Liver (tissue), 9 donors: ENCODE measurements around the gene CLN5. TPM values are rescaled to one million over a fixed set of nuclear protein-coding genes. Genes with fewer than 3 reads are reported as not detected.

ENCODE experiments used
- DNase-seq: peaks from one replicate; pipeline ENCODE4 v3.0.0-alpha.2; 2017; ENCODE audit warnings: low spot score
- H3K27ac ChIP-seq, 2 donors: one replicate each; pipeline ENCODE4 v1.7.0; 2013; ENCODE audit warnings: inconsistent platforms in 2 of 2, low read length in 2 of 2, control low read depth in 1 of 2, low read depth in 1 of 2, mild to moderate bottlenecking in 1 of 2
- H3K27me3 ChIP-seq, 4 donors: one replicate each; pipeline versions ENCODE4 v1.6.1 to v1.7.0; 2013; ENCODE audit warnings: low read length in 3 of 4, inconsistent platforms in 1 of 4, mild to moderate bottlenecking in 1 of 4, moderate library complexity in 1 of 4; ENCODE audit not compliant: control insufficient read depth in 4 of 4, insufficient read depth in 4 of 4
- H3K36me3 ChIP-seq, 4 donors: one replicate each; pipeline versions ENCODE4 v1.6.1 to v1.7.0; 2013; ENCODE audit warnings: low read length in 3 of 4, mild to moderate bottlenecking in 3 of 4, low read depth in 1 of 4, moderate library complexity in 1 of 4; ENCODE audit not compliant: control insufficient read depth in 4 of 4, insufficient read depth in 3 of 4
- H3K4me1 ChIP-seq, 4 donors: one replicate each; pipeline versions ENCODE4 v1.6.1 to v1.7.0; 2013; ENCODE audit warnings: low read length in 3 of 4, mild to moderate bottlenecking in 3 of 4, moderate library complexity in 1 of 4; ENCODE audit not compliant: control insufficient read depth in 4 of 4, insufficient read depth in 4 of 4
- H3K4me3 ChIP-seq, 3 donors: one replicate each; pipeline versions ENCODE4 v1.6.1 to v1.7.0; 2013; ENCODE audit warnings: low read length in 3 of 3, control low read depth in 1 of 3, low read depth in 1 of 3, mild to moderate bottlenecking in 1 of 3
- H3K9ac ChIP-seq, 2 donors: one replicate each; pipeline ENCODE4 v1.7.0; 2013; ENCODE audit warnings: low read length in 2 of 2, mild to moderate bottlenecking in 2 of 2, moderate library complexity in 2 of 2, control low read depth in 1 of 2, low read depth in 1 of 2
- H3K9me3 ChIP-seq, 4 donors: one replicate each; pipeline versions ENCODE4 v1.6.1 to v1.7.0; 2013; ENCODE audit warnings: low read length in 3 of 4; ENCODE audit not compliant: control insufficient read depth in 4 of 4
- ATF3 ChIP-seq: IDR thresholded peaks from 2 replicates; pipeline ENCODE4 v1.6.1; 2016; ENCODE audit warnings: antibody characterized with exemption
- EGR1 ChIP-seq, 2 donors: IDR thresholded peaks; 2 replicates each; pipeline ENCODE4 v1.6.1; 2016 to 2018; ENCODE audit warnings: antibody characterized with exemption in 2 of 2, low read depth in 2 of 2
- FOXA1 ChIP-seq: IDR thresholded peaks from 2 replicates; pipeline ENCODE4 v1.6.1; 2016; ENCODE audit warnings: antibody characterized with exemption
- GABPA ChIP-seq, 2 donors: IDR thresholded peaks in 1 of 2; conservative IDR thresholded peaks in 1 of 2; 2 replicates each; pipeline ENCODE4 v1.6.1; 2016; ENCODE audit warnings: antibody characterized with exemption in 2 of 2, mild to moderate bottlenecking in 1 of 2, moderate library complexity in 1 of 2
- HNF4A ChIP-seq, 2 donors: conservative IDR thresholded peaks; 2 replicates each; pipeline ENCODE4 v1.6.1; 2016; ENCODE audit warnings: antibody characterized with exemption in 2 of 2, mild to moderate bottlenecking in 2 of 2
- HNF4G ChIP-seq: IDR thresholded peaks from 2 replicates; pipeline ENCODE4 v1.6.1; 2016; ENCODE audit warnings: antibody characterized with exemption
- MAX ChIP-seq: IDR thresholded peaks from 2 replicates; pipeline ENCODE4 v1.6.1; 2016; ENCODE audit warnings: antibody characterized with exemption
- NR2F2 ChIP-seq: IDR thresholded peaks from 2 replicates; pipeline ENCODE4 v1.6.1; 2016; ENCODE audit warnings: antibody characterized with exemption
- RAD21 ChIP-seq, 2 donors: IDR thresholded peaks; 2 replicates each; pipeline ENCODE4 v1.6.1; 2016; ENCODE audit warnings: antibody characterized with exemption in 2 of 2, mild to moderate bottlenecking in 2 of 2
- SP1 ChIP-seq: IDR thresholded peaks from 2 replicates; pipeline ENCODE4 v1.6.1; 2018; ENCODE audit warnings: antibody characterized with exemption, mild to moderate bottlenecking
- TAF1 ChIP-seq: conservative IDR thresholded peaks from 2 replicates; pipeline ENCODE4 v1.6.1; 2016; ENCODE audit warnings: antibody characterized with exemption, mild to moderate bottlenecking
- YY1 ChIP-seq: IDR thresholded peaks from 2 replicates; pipeline ENCODE4 v1.6.1; 2016; ENCODE audit warnings: antibody characterized with exemption, mild to moderate bottlenecking
- ZBTB33 ChIP-seq: IDR thresholded peaks from 2 replicates; pipeline ENCODE4 v1.6.1; 2016; ENCODE audit warnings: antibody characterized with exemption
- WGBS: extraction: QIAGEN DNeasy Blood & Tissue Kit; methylation state at CpG from one replicate; pipeline ENCODE4 v1.1.7; 2013; 5-methylcytosine and 5-hydroxymethylcytosine counted together
- polyA plus RNA-seq, 2 donors: library from polyadenylated mRNA; stranded (reverse) in 1 of 2; unstranded in 1 of 2; fragments of 200-250 nt in 1 of 2; fragments of >200 nt in 1 of 2; fragmentation: Nextera tagmentation in 1 of 2; extraction: Ambion mirVana in 1 of 2; gene quantifications; one replicate each; pipeline versions ENCODE4 v1.2.1 to v1.2.3, GENCODE V29; 2013 to 2015
- total RNA-seq, 2 donors: library from RNA; depleted of rRNA; stranded (reverse); fragments of >200 nt; gene quantifications; one replicate each; pipeline ENCODE4 v1.2.3, GENCODE V29; 2014
- donor health status: healthy.
- donor health status: healthy.
- donor health status: healthy.
- donor health status: healthy.
- donor health status: healthy.

The CLN5 gene
- total and polyA plus RNA-seq, 4 donors = 11.6 to 18.2 (median 14.8) TPM

GRCh38 chr13:76944456-76944855 is 47.4 kb upstream of the CLN5 start:
- no peaks in the 10 kb centered on the region for H3K27me3 ChIP-seq
- H3K4me3 ChIP-seq = no peak overlapping the region
- no peak for TF ChIP-seq YY1
- no peak for TF ChIP-seq MAX
- no peak for TF ChIP-seq SP1
- TF ChIP-seq FOXA1 = no peak
- no peak for TF ChIP-seq TAF1
- TF ChIP-seq ZBTB33 = no peak
- no peak for TF ChIP-seq HNF4G
- TF ChIP-seq GABPA (IDR thresholded peaks at IDR 0.05 in 1 of 2, conservative IDR thresholded peaks at IDR 0.05 in 1 of 2) = no peak
- TF ChIP-seq ATF3 = no peak
- no peak for TF ChIP-seq RAD21 (IDR thresholded peaks at IDR 0.05)
- no peak for TF ChIP-seq NR2F2
- H3K27ac ChIP-seq = no peak overlapping the region
- no peaks in the 10 kb centered on the region for H3K4me1 ChIP-seq
- no peak overlapping the region for H3K9ac ChIP-seq
- DNase-seq = no peak
- no peaks in the 10 kb centered on the region for H3K36me3 ChIP-seq
- no peaks in the 10 kb centered on the region for H3K9me3 ChIP-seq
- WGBS = 76% methylated on average over 4 of the region's 4 CpGs

GRCh38 chr13:76948149-76948548 is 43.7 kb upstream of the CLN5 start, which contains the start of gene ACOD1:
Gene ACOD1, plus strand, starts transcription at chr13:76948511. Its CDS starts 48 bp downstream, at chr13:76948559.
- 85% methylated on average over 2 of the region's 2 CpGs for WGBS

GRCh38 chr13:76950101-76950500 is 41.8 kb upstream of the CLN5 start:
- Histone ChIP-seq H3K27me3 (no peaks in the 10 kb centered on the region), H3K27ac (no peak overlapping the region), H3K36me3 (no peaks in the 10 kb centered on the region), H3K4me1 (no peaks in the 10 kb centered on the region), H3K4me3 (no peak overlapping the region), H3K9ac (no peak overlapping the region), H3K9me3 (no peaks in the 10 kb centered on the region)
- TF ChIP-seq HNF4G = no peak
- no peak for TF ChIP-seq ZBTB33
- DNase-seq = no peak
- WGBS = 89% methylated on average over 2 of the region's 2 CpGs

More at GRCh38 chr13:76948149-76948548, 43.7 kb upstream of the CLN5 start, which contains the start of gene ACOD1:
- H3K27me3 ChIP-seq = no peaks in the 10 kb centered on the region
- H3K4me3 ChIP-seq = no peak within 1 kb of the TSS
- no peaks in the 10 kb centered on the region for H3K9me3 ChIP-seq
- H3K36me3 ChIP-seq = no peaks in the 10 kb centered on the region
- no peak within 1 kb of the TSS for H3K27ac ChIP-seq
- TF ChIP-seq HNF4G = no peak
- no peak for TF ChIP-seq EGR1 (IDR thresholded peaks at IDR 0.05; ENCODE audit: low read depth in 2 of 2)
- TF ChIP-seq HNF4A (conservative IDR thresholded peaks at IDR 0.05) = no peak
- no peak for DNase-seq
- H3K9ac ChIP-seq = no peak within 1 kb of the TSS
- no peaks in the 10 kb centered on the region for H3K4me1 ChIP-seq
